ENCODE data around the gene RXYLT1.

- TF ChIP-seq, protein P1, sequence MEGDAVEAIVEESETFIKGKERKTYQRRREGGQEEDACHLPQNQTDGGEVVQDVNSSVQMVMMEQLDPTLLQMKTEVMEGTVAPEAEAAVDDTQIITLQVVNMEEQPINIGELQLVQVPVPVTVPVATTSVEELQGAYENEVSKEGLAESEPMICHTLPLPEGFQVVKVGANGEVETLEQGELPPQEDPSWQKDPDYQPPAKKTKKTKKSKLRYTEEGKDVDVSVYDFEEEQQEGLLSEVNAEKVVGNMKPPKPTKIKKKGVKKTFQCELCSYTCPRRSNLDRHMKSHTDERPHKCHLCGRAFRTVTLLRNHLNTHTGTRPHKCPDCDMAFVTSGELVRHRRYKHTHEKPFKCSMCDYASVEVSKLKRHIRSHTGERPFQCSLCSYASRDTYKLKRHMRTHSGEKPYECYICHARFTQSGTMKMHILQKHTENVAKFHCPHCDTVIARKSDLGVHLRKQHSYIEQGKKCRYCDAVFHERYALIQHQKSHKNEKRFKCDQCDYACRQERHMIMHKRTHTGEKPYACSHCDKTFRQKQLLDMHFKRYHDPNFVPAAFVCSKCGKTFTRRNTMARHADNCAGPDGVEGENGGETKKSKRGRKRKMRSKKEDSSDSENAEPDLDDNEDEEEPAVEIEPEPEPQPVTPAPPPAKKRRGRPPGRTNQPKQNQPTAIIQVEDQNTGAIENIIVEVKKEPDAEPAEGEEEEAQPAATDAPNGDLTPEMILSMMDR (IDR thresholded peaks at IDR 0.05; ENCODE audit: low read depth, low read length), result no peak
- TF ChIP-seq, protein P2, sequence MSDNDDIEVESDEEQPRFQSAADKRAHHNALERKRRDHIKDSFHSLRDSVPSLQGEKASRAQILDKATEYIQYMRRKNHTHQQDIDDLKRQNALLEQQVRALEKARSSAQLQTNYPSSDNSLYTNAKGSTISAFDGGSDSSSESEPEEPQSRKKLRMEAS (IDR thresholded peaks at IDR 0.05; ENCODE audit: low read depth, low read length), result no peak
- TF ChIP-seq POLR2A (IDR thresholded peaks at IDR 0.05; ENCODE audit: extremely low read depth, insufficient read length) (no peak), MYC (IDR thresholded peaks at IDR 0.05; ENCODE audit: low read depth, low read length) (no peak)
Observed at GRCh38 chr12:63811334-63811733, 31.6 kb downstream of the RXYLT1 start.

All from NB4 (cell line).